A673 (cell line): Measurements from ENCODE around the gene EEIG1.

Experiments used
- EZH2 ChIP-seq: fragments of 200-600 bp; sonication (generic); IDR thresholded peaks from 2 replicates; pipeline ENCODE4 v1.6.1; 2017; ENCODE audit warnings: borderline replicate concordance, low read depth, mild to moderate bottlenecking, mixed read lengths, antibody characterized with exemption, low read length; ENCODE audit not compliant: poor library complexity, severe bottlenecking
- TF ChIP-seq, protein P1 (sequence below): fragments of 300-800, 200-600 bp; sonication (generic); conservative IDR thresholded peaks from 2 replicates; pipeline ENCODE4 v1.5.1; 2017; ENCODE audit warnings: low read depth, mild to moderate bottlenecking, antibody characterized with exemption, low read length, moderate library complexity, mixed read lengths

DNA sequence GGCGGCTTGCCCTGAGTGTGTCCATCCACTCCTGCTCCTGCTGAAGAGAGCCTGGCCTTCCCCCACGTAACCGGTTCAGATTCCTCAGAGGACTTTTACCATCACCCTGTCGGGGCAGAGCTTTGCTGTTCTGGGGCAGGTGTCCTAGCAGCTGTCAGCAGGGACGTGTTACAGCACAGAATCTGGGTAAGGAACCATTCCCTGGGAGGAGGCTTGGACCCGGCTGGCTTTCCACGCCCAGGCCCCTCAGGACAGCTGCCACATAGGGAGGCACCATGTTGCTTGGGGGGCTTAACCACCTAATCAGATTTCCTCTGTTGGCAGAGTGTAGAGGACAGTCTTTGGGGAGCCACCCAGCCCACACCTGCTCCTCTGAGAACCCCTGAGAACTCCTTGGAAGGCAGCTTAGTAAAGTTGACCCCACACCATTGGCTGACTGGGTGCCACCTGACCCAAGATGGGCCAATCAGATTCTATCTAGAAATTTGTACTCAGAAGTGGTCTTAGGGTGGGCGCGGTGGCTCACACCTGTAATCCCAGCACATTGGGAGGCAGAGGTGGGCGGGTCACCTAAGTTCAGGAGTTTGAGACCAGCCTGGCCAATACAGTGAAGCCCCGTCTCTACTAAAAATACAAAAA, 23.3 kb upstream of the EEIG1 start:
- TF ChIP-seq, protein P1, sequence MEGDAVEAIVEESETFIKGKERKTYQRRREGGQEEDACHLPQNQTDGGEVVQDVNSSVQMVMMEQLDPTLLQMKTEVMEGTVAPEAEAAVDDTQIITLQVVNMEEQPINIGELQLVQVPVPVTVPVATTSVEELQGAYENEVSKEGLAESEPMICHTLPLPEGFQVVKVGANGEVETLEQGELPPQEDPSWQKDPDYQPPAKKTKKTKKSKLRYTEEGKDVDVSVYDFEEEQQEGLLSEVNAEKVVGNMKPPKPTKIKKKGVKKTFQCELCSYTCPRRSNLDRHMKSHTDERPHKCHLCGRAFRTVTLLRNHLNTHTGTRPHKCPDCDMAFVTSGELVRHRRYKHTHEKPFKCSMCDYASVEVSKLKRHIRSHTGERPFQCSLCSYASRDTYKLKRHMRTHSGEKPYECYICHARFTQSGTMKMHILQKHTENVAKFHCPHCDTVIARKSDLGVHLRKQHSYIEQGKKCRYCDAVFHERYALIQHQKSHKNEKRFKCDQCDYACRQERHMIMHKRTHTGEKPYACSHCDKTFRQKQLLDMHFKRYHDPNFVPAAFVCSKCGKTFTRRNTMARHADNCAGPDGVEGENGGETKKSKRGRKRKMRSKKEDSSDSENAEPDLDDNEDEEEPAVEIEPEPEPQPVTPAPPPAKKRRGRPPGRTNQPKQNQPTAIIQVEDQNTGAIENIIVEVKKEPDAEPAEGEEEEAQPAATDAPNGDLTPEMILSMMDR: no peak
- no peak for TF ChIP-seq EZH2
